Ovary (tissue), 3 donors: ENCODE data around the gene ADAMTS2.

Experiments used
- CTCF ChIP-seq, 3 donors: fragments of 450-650 bp in 2 of 3; fragments of 200-600 bp in 1 of 3; IDR thresholded peaks; one replicate each; pipeline versions ENCODE4 v1.5.1 to v1.8.0; 2016 to 2022; ENCODE audit warnings: antibody characterized with exemption in 3 of 3, mild to moderate bottlenecking in 1 of 3
- EP300 ChIP-seq: sonication (generic); formaldehyde crosslinking; IDR thresholded peaks from one replicate; pipeline ENCODE4 v1.6.1; 2017; ENCODE audit warnings: antibody characterized with exemption
- POLR2A ChIP-seq: fragments of 450-650 bp; IDR thresholded peaks from one replicate; pipeline ENCODE4 v1.6.1; 2017; ENCODE audit warnings: antibody characterized with exemption, mild to moderate bottlenecking, moderate library complexity
- donor health status: DM: no; HTN: no; CAD: no.

GRCh38 chr5:179333796-179334761 lies 11.2 kb downstream of the ADAMTS2 start:
- TF ChIP-seq CTCF (IDR thresholded peaks at IDR 0.05): no peak
- no peak for TF ChIP-seq EP300
- no peak for TF ChIP-seq POLR2A
